GM21447 (cell line): Measurements from ENCODE around the gene ZBTB16.

Source experiments
- ATAC-seq: cut with Tn5 transposase; IDR thresholded peaks from one replicate; pipeline ENCODE4 v1.9.1; 2021; ENCODE audit not compliant: unreplicated experiment

The ZBTB16 gene

DNA sequence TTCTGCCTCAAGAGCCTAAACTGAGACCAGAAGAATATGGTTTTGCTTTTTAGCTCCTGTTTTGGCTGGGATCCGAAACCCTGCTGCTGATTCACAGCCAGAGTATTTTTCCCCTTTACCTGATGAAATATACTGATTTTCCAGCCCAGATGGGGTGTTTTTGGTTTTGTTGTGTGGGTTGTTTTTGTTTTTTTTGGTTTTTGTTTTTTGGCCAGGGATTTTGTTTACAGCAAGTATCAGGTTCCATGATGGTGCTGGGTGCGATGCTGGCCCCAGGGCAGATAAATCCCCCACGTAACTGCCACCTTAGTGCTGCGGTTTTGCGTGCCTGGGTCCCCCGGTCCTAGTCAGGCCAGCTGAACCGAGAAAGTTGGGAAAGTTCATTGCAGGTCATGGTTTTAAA, 103.7 kb downstream of the ZBTB16 start:
- ATAC-seq = no peak

GRCh38 chr11:114163830-114164401, 104.4 kb downstream of the ZBTB16 start:
- ATAC-seq = no peak

DNA sequence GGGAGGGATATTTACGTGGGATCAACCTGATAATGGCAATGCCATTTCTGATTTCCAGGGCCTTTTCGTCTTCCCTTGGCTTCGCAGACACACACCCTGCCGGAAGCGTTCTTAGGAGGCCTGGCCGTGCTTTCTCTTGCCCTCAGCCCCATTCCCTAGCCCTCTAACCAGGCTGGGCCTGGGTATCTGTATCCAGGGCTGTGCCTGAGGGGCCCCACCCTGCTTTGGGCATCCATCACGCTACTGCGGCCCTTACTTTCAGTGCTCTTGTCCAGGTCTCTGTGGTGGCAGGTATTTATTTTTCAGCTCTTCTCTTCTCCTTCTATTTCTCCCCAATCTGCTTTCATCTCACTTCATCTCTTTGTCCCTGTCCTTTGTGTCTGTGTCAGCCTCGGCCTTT, 105.0 kb downstream of the ZBTB16 start:
- no peak for ATAC-seq

DNA sequence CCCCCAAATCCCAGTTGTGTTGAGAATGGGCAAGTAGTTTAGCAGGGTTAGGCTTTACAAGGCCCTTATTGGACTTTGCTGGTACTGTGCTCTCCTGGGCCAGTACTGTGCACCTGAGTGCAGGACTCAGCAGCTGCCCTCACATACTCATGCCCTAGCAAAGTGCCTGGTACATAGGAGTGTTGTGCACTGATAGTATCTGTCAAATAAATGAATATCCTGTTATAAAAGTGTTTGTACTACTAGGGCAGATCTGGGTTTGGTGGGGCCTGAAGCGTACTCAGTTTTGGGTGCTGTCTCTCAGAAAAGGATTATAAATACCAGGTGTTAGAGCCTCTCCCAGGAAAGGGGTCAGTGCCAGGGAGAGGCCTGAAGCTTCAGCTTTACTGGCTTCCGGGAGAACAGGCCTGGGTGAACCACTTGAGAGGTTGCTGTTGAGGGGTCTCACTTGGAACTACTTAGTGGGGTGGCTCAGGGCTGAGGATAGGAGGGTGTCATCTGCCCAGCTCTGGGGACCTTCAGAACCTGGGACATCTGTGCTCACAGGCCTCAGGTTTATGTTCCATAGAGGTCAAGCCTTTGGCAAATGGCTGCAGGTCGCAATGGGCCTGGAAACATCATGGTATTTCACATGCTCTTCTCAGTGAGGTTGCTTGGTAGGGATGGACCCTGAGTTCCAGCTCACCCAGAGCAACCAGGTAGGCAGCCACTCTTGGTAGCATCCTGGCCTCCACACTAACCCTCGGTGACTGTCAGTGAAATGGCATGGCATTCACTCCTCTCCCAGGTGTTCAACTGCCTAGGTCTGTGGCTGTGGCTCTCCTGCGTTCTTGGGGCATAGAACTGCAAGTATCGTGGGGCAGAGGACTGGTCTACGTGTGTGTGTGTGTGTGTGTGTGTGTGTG, 106.1 kb downstream of the ZBTB16 start:
- no peak for ATAC-seq

DNA sequence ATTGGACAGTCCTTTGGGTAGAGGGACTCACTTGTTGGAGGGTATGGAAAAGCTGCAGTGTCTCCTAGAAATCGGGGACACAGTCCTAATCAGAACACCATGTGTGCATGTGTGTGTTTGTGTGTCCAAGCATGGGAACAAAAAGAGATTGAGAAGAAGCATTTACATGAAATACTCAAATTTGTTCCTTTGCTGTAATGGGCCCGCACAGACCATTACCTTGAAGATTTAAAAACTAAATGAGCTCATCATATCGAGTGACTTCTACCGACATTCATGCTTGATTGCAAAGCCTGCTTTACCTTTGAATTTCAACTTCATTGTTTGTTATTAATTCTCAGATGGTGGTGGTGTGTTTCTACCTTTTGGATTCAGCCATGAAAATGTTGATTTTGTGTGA, 106.9 kb downstream of the ZBTB16 start:
- no peak for ATAC-seq

GRCh38 chr11:114166897-114167323, 107.4 kb downstream of the ZBTB16 start:
- ATAC-seq = no peak

DNA sequence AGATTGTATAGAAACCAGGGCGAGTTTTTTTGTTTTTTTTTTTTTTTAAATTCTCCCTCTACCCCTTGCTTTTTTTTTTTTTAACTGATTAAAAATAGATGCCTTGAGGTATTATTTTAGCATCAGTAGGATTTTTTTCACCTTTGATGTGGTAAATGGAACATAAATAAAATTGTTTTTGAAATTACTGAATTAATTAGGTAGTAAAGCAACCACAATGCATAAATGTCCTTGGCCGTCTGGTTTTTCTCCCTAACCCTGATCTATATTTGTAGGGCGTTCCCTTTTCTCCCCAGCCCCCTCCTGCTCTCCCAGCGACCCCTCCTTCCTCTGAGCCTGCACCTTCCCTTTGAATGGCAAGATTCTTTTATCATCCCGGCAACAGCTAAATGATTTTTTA, 107.8 kb downstream of the ZBTB16 start:
- ATAC-seq = no peak

- ATAC-seq = no peak
Observed at GRCh38 chr11:114167771-114168448, 108.4 kb downstream of the ZBTB16 start.

GRCh38 chr11:114168691-114169090, 109.2 kb downstream of the ZBTB16 start:
- no peak for ATAC-seq

GRCh38 chr11:114169321-114169749, 109.8 kb downstream of the ZBTB16 start:
- ATAC-seq = no peak

- no peak for ATAC-seq
Observed at GRCh38 chr11:114169821-114170220, 110.3 kb downstream of the ZBTB16 start.

GRCh38 chr11:114170226-114170625, 110.7 kb downstream of the ZBTB16 start:
- ATAC-seq = no peak

GRCh38 chr11:114171257-114172054, 111.9 kb downstream of the ZBTB16 start:
- ATAC-seq = no peak

DNA sequence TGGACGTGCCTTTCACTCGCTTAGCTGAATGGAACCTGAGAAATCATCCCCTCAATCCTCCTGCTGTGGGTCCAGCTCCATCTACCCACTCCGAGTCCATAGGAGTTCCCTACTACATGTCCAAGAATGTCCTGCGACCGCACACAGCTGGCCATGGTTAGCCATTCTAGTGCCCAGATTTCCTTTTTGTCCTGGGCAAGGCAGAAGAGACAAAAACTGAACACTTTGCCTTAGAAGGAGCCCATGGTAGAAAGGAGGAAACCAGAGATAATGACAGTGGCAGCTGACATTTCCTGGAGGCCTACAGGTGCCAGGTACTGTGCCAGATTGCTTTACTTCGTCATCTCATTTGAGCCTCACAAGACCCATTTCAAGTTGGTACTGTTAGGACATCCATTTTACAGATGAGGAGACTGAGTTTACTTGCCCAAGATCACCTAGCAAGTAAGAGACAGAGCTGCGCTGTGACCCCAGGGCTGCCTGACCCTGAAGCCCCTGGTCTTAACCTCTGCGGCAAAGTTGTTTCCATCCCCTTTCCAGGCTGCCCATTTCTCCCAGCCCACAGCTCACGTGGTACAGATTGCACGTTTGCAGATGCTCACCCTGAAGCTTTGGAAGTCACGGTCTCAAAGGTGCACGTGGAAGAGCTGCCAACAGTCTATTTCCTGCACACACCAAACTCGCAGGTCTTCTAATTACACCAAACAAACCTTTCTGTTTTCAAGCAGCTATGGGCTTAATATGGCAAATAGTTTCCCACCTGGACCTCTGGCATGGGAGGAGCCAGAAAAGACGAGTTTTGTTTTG, 112.7 kb downstream of the ZBTB16 start:
- ATAC-seq = no peak

DNA sequence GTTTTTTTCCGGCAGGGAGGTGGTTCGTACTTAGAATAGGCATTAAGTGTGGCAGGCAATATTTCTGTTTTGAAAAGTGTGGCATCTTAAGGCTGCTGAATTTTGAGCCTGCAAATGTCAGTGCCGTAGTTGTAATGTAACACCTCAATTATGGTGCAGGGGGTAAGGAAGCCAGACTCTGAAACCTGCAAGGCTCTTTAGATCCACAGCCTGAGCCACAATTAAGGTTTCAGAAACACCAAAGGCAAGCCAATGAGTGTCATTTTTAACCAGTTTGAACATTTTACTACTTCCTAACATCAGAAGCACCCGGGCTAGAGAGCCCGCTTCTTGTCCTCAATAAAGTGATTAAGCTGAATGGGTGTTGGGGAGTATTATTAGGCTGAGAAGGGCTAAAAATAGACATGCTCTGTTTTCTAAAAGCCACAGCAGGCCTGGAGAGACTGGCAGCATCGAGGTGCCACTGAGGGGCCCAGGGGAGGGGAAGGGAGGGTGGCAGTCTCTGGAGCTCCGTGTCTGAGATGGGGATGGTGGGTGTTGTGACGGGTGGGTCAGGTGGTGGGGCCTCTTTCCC, 113.4 kb downstream of the ZBTB16 start:
- no peak for ATAC-seq

DNA sequence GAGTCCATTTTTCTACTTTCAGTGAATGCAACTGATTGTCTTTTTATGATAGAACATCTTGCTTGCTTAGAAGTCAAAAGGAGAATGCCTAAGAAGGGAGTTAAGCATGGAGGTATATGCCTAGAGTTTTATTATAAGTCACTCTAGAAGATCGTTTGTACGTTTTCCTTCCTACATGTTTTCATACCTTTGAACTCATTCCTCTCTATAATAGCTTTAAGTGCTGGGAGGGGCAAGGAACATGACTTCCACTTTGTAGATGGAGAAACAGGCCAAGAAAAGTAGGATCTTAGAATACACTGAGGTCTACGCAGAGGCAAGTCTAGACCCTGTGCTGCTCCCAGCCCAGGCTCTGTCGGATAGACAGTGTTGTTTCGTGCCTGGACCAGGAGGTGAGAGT, 114.3 kb downstream of the ZBTB16 start:
- no peak for ATAC-seq

GRCh38 chr11:114174712-114175495, 115.4 kb downstream of the ZBTB16 start:
- ATAC-seq = no peak

GRCh38 chr11:114175706-114176105, 116.2 kb downstream of the ZBTB16 start:
- no peak for ATAC-seq

DNA sequence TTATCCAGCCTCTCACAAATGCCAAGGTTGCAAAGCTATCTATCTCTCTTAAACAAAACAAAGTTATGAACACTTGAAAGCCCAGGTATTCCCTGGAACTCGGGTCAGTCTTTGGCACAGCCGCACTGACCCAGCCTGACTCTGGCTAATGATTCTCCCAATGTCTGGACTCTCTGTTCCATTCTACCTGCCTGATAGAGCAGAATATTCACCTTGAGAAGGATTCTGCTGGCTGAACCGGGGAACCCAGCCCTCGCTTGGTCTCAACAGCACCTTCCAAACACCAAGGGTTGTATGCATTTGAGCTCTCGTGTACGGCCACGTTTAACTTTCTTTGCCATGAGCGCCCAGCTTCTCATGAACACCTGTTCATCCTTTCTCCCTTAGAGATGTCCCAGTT, 116.8 kb downstream of the ZBTB16 start:
- ATAC-seq = no peak
